Sigmoid colon (tissue), 4 donors: ENCODE data around the gene SLC22A31.

Experiments used
- POLR2A ChIP-seq, 2 donors: fragments of 450-650 bp; IDR thresholded peaks; one replicate each; pipeline ENCODE4 v1.6.1; 2016; ENCODE audit warnings: antibody characterized with exemption in 2 of 2, mild to moderate bottlenecking in 2 of 2, moderate library complexity in 2 of 2
- POLR2AphosphoS5 ChIP-seq, 4 donors: sonication (generic); formaldehyde crosslinking; IDR thresholded peaks; one replicate each; pipeline ENCODE4 v1.6.1; 2017; ENCODE audit warnings: antibody characterized with exemption in 4 of 4
- TF ChIP-seq, protein P1 (sequence below), 4 experiments: fragments of 450-650 bp in 3 of 4; fragments of 200-600 bp in 1 of 4; IDR thresholded peaks; one replicate each; pipeline ENCODE4 v1.5.1; 2016 to 2019; ENCODE audit warnings: antibody characterized with exemption in 4 of 4, mild to moderate bottlenecking in 3 of 4, moderate library complexity in 2 of 4

DNA sequence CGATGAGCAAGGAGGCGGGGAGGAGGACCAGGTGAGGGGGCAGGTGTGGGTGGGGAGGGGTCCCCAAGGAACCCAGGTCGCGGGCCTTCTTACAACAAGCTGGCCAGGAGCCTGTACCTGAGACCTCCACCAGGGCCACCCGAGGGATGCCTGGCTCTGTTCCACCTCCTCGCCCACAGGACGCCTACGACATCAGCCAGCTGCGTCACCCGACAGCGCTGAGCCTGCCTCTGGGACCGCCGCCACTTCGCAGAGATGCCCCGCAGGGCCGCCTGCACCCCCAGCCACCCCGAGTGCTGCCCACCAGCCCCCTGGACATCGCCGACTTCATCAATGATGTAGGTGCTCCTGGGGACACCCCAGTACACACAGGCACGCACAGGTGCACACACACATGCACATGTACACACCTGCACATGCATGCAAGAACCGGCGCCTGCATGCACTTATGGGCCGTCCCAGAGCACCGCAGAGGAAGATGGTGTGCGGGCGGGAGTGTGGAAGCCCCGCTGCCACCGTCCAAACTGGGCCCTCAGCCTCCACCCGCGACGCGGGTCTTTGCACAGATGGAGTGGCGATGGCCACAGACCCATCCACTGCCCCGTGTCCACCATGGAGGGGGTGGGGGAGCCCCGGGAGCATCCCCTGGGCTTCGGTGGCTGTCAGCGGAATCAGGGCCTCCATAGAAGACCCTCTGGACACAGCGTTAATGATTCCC, 6.6 kb downstream of the SLC22A31 start:
- TF ChIP-seq, protein P1, sequence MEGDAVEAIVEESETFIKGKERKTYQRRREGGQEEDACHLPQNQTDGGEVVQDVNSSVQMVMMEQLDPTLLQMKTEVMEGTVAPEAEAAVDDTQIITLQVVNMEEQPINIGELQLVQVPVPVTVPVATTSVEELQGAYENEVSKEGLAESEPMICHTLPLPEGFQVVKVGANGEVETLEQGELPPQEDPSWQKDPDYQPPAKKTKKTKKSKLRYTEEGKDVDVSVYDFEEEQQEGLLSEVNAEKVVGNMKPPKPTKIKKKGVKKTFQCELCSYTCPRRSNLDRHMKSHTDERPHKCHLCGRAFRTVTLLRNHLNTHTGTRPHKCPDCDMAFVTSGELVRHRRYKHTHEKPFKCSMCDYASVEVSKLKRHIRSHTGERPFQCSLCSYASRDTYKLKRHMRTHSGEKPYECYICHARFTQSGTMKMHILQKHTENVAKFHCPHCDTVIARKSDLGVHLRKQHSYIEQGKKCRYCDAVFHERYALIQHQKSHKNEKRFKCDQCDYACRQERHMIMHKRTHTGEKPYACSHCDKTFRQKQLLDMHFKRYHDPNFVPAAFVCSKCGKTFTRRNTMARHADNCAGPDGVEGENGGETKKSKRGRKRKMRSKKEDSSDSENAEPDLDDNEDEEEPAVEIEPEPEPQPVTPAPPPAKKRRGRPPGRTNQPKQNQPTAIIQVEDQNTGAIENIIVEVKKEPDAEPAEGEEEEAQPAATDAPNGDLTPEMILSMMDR (IDR thresholded peaks at IDR 0.05), result no peak
- TF ChIP-seq POLR2A (IDR thresholded peaks at IDR 0.05) (no peak), POLR2AphosphoS5 (IDR thresholded peaks at IDR 0.05) (no peak)
